ENCODE results near the gene DNASE2B. TPM values are rescaled to one million over a fixed set of nuclear protein-coding genes. Genes with fewer than 3 reads are reported as not detected.

The DNASE2B gene
- total RNA-seq, 1 experiment from 2014 or later, result not detected

DNA sequence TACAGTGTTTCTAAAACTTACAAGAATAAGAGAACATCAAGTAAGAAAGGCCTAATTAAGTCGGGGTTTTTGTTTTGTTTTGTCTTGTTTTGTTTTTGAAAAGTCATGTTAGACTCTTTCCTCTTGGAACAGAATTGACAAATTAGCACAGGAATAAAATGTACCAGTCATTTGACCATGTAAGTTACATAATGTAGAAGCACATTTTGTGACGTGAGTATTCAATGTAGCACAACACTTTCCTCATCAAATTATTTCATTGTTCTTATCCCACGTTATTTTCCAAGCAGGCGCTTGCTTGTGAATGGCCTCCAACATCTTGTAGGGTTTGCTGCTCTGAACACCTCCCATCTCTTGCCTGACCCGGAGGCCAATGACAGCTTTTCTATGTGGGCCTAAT lies 34.7 kb upstream of the DNASE2B start:
- Histone ChIP-seq H3K23me2 (ENCODE audit: insufficient read length, low read depth, low read length, poor library complexity, severe bottlenecking) (no peaks in the 10 kb centered on the region), H2BK20ac (ENCODE audit: low read depth, low read length, poor library complexity, severe bottlenecking) (no peak overlapping the region), H3K56ac (ENCODE audit: insufficient read length, low read depth, low read length) (no peak overlapping the region), H4K91ac (ENCODE audit: insufficient read length, low read depth, low read length) (no peak overlapping the region), H3K4me1 (ENCODE audit: insufficient read depth, low read length) (no peaks in the 10 kb centered on the region), H2BK12ac (ENCODE audit: insufficient read length, low read depth, low read length) (no peak overlapping the region), H2AFZ (ENCODE audit: low read length) (no peak overlapping the region), H3K23ac (ENCODE audit: insufficient read length, low read depth, low read length) (no peak overlapping the region), H3K9me3 (ENCODE audit: control insufficient read depth, low read depth, low read length) (no peaks in the 10 kb centered on the region), H4K20me1 (ENCODE audit: control insufficient read depth, insufficient read depth, insufficient read length) (no peaks in the 10 kb centered on the region), H3K4ac (ENCODE audit: low read depth, low read length) (no peak overlapping the region), H3K9ac (ENCODE audit: extremely low read depth, insufficient read length, low read length) (no peak overlapping the region), H3K27me3 (ENCODE audit: insufficient read depth, low read length) (no peaks in the 10 kb centered on the region), H3K79me1 (ENCODE audit: insufficient read depth, low read depth, low read length, poor library complexity, severe bottlenecking) (no peaks in the 10 kb centered on the region), H3K4me2 (ENCODE audit: insufficient read depth, insufficient read length, low read length) (no peak overlapping the region), H3K79me2 (ENCODE audit: insufficient read depth, low read length) (no peaks in the 10 kb centered on the region), H3K14ac (ENCODE audit: insufficient read depth, low read length) (no peak overlapping the region), H2BK5ac (ENCODE audit: insufficient read length, low read length) (no peak overlapping the region), H3K18ac (ENCODE audit: insufficient read length, low read depth, low read length) (no peak overlapping the region), H3T11ph (ENCODE audit: low read length) (no peak overlapping the region), H2BK15ac (ENCODE audit: low read depth, low read length) (no peak overlapping the region), H2BK120ac (ENCODE audit: low read depth, low read length, poor library complexity, severe bottlenecking) (no peak overlapping the region), H4K5ac (ENCODE audit: insufficient read length, low read depth, low read length) (no peak overlapping the region), H4K8ac (replicated peaks; ENCODE audit: insufficient read length, low read depth, low read length) (no peak overlapping the region), H2AK5ac (ENCODE audit: insufficient read length, low read length) (no peak overlapping the region), H3K27ac (ENCODE audit: insufficient read length, low read depth, low read length) (no peak overlapping the region)
- Mint-ChIP-seq H3K27me3 (ENCODE audit: low read depth) (no peaks in the 10 kb centered on the region; the same call in 1 of the 2 replicates), H3K36me3 (ENCODE audit: insufficient read depth in 1 of 3, low read depth in 3 of 3) (no peaks in the 10 kb centered on the region; a peak in 1 of 7 replicates), H3K27ac (no peak overlapping the region), H3K4me1 (no peaks in the 10 kb centered on the region), H3K4me3 (no peak overlapping the region), H3K9me3 (no peaks in the 10 kb centered on the region)
- no CpG with 5 or more reads among the region's 5 CpGs for WGBS (ENCODE audit: extremely low coverage, insufficient read length, low lambda C conversion rate)
- TF ChIP-seq, protein P1, sequence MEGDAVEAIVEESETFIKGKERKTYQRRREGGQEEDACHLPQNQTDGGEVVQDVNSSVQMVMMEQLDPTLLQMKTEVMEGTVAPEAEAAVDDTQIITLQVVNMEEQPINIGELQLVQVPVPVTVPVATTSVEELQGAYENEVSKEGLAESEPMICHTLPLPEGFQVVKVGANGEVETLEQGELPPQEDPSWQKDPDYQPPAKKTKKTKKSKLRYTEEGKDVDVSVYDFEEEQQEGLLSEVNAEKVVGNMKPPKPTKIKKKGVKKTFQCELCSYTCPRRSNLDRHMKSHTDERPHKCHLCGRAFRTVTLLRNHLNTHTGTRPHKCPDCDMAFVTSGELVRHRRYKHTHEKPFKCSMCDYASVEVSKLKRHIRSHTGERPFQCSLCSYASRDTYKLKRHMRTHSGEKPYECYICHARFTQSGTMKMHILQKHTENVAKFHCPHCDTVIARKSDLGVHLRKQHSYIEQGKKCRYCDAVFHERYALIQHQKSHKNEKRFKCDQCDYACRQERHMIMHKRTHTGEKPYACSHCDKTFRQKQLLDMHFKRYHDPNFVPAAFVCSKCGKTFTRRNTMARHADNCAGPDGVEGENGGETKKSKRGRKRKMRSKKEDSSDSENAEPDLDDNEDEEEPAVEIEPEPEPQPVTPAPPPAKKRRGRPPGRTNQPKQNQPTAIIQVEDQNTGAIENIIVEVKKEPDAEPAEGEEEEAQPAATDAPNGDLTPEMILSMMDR (conservative IDR thresholded peaks at IDR 0.05), result no peak
- DNase-seq, result no peak

Measured in H9 (cell line).